ENCODE data around the gene PRKCZ.
A peak's percentile ranks its signal among the peaks of the same experiment; 100 is the strongest.

- TF ChIP-seq CTCF (IDR thresholded peaks at IDR 0.05; ENCODE audit: low read depth, low read length) (no peak), POLR2A (IDR thresholded peaks at IDR 0.05; ENCODE audit: extremely low read depth, insufficient read length) (peak; percentile 56)
- TF ChIP-seq, protein P1, sequence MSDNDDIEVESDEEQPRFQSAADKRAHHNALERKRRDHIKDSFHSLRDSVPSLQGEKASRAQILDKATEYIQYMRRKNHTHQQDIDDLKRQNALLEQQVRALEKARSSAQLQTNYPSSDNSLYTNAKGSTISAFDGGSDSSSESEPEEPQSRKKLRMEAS (IDR thresholded peaks at IDR 0.05; ENCODE audit: low read depth, low read length): no peak
Measured at GRCh38 chr1:2227346-2228156, 177.3 kb downstream of the PRKCZ start.

Data from NB4 (cell line).